HG03039 (cell line): ENCODE results near the gene P3H2.
"Not testable (repeated sequence)": the region's sequence is repeated elsewhere in the genome, so short reads cannot be mapped to it uniquely, and the experiment has no call there.

Experiments
- ATAC-seq: cut with Tn5 transposase; IDR thresholded peaks from one replicate; pipeline ENCODE4 v1.9.1; 2021; ENCODE audit warnings: mild to moderate bottlenecking, moderate library complexity; ENCODE audit not compliant: unreplicated experiment

Gene P3H2

DNA sequence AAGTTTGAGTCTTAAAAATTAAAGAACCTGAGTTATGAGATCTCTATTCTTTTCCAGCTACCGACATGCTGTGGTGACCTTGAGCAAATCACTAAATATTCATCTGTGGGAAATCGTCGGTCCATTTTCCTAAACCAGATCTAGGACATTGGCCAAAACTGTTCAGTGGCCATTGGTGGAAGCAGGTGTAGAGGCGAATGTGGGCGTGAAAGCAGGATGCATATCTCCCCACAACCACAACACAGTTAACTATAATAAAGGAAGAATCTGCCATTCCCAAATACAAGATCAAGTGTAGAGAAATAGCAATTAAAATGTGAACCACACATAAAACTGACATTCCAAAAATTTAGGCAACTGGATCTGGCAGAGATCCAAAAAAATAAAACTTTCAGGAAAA, 129.9 kb downstream of the P3H2 start:
- no peak for ATAC-seq

DNA sequence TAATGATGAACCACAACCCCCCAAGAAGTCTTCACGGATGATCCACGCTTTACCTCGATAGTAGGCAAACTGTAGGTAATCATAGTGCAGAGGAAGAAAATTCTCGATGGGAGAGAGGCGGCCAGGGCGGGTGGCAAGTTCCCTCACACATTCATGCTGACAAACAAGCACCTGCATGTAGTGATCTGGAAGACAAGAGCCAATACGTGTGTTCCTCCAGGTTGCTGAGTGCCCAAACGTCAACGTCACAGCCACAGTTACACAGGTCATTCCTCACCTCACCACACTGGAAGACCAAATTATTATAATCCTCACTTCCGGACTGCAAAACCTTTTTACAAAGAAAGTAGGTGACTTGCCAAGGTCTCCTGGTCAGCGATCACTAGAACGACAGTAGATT, 131.8 kb downstream of the P3H2 start:
- ATAC-seq, result no peak

DNA sequence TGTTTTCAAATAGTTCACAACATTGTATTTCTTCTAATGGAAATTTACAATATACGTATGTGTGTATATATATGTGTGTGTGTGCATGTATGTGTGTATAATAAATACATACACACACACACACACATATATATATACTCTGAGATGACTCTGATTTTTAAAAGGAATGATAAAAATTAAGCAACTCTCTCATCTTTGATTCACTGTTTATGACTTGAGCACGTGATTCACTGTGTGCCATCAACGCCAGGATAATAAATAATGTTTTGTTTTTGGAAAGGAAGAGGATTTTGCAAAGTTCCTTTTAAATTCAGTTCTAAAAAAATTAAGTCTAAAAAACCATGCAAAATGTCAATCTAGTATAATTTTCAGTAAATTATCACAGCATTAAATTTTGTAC, 132.4 kb downstream of the P3H2 start:
- no peak for ATAC-seq

DNA sequence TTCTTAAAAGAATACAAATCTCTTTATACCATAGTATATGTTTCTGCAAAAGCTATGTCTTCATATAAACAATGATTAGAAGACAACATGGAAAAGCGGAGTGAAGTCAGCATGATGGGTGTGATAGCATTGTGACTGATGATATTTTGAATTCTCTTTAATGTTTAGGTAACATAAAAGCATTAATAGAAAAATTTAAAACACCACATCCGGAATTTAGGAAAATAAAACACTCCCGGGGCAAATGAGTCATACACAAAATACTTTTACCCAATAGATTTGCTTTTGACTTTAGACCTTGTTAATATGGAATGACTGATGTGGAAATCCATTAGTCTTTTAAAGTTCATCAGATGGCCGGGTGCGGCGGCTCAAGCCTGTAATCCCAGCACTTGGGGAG, 134.7 kb downstream of the P3H2 start:
- ATAC-seq, result no peak

DNA sequence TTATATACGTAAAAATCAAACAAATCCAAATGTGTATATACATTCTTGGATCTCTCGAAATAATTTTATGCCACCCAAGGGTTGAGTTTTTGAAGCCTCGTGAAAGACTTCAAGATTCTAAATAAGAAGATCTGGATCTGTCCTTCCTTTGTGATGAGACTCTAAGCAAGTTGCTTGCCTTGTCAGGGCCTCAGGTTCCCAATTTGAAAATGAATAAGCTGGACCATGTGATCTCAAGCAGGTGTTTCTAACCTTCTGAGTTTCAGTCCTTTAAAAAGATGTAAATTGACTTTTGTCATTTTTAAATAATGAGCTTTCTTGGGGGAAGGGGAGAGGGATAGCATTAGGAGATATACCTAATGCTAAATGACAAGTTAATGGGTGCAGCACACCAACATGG, 137.1 kb downstream of the P3H2 start:
- ATAC-seq, result no peak

DNA sequence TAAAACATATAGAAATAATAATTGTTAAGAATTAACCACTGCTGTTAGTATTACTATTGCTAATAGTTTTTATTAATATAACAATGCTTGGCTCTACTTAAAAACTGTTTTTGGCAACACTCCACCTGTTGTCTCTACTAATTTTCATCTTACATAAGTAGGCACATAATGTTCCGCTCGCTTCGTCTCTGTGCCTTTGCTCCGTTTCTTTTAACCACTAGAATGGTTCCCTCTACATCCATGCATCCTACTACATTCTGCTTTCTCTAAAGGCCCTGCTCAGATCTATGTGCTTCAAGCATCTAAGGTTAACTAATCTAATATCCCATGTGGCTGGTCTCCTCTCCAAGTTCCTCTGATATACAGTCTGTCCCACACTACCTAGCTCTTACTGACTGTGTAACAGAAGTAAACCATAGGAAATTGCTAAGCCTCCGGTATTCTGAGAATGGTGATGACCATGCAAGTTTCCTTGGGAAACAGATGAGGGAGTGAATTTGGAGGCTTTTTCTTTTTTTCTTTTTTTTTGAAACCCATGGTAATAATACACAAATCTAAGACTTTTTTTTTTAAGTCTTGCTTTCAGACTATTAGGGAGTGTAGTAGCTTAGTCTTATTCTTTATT, 138.3 kb downstream of the P3H2 start:
- no peak for ATAC-seq

DNA sequence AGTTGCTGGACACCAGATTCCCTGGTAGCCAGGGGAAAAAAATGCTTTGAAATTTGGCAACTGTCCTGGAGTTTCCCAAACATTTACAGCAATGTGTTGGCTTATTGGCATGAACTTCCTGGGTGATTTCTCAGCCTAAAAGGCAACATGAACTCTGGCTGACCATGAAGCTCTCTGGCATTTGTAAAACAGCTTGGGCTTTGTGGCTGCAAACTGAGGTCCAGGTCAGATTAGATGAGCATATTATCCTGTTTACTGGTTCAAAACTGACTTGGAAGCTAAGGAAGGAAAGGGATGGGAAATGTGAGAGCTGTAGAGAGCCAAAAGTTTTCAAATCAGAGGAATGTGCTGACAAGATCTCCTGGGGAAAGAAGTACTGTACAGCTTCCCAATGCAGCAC, 139.0 kb downstream of the P3H2 start:
- no peak for ATAC-seq

DNA sequence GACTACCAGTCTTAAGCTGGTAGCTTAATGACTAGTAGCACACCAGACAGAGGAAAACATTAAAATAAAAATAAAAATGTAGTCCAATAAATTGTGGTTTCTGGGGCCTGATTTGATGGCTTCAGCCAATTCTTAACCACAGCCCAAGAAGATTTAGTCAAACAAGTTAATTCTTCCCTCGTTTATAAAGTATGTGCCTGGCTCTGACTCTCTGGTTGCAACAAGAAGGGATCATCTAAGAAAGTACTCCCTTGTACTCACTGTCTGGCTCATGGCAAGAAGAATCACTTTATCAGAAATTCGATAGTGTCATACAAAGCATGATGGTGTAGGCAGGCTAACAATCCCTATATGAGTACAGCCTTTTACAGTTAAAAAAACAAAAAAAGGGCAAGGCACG, 141.9 kb downstream of the P3H2 start:
- ATAC-seq, result no peak

DNA sequence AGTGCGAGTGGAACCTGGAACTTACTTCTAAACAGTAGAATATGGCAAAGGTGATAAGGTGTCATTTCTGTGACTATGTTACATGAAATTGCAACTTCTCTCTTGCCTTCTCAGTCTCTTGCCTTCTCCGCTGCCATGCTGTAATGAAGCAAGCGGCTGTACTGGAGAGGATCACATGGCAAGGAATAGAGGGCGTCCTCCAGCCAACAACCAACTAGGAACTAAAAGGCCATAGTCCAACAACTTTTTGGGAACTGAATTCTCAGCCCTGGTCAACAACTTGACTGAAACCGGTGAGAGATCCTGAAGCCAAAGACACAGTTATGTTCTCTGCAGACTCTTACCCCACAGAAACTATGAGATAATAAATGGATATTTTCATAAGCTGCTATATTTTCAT, 143.5 kb downstream of the P3H2 start:
- no peak for ATAC-seq

DNA sequence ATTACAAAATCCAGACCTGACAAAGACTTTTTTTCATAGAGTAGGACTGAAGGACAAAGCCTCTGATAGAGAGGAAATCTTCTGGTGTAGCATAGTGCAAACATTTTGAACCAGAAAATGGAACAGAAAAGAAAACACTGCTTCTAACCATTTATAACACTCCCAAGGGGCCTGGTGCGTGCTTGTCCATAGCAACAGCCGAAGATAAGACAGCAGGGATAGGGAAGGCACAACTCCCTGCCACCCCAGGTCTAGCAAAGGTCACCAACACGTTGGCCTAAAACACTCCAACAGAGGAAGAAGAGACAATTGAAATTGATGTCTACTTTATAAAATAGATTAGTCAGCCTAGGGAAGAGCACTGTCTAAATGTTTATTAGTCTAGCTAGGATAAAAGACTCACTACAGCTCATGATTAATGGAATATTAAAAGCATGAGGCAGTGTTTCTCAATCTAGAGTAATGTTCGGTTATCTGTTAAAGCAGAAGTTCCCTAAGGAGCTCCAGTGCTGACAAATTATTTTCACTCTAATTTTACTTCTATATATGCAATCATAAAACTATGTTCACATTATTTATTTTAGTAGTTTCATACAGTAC, 145.2 kb downstream of the P3H2 start:
- ATAC-seq, result no peak

DNA sequence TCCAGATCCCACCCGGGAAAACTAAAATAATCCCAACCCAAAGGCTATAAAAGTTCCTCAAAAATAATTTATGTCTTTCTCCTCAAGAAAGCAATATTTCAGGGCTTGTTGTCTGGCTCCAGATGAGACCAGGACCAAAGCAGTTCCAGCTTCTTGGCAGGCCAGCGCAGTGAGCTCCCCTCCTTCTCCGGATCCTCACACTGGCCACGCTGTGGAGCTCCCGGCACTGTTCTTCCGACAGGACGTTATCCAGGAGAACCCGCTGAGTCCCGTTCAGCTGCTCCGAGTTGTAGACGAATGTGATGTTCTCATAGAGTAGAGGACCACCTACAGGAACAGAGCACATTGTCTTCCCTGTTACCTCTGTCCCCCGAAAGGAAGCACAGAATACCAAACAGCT, 146.3 kb downstream of the P3H2 start:
- ATAC-seq, result no peak

DNA sequence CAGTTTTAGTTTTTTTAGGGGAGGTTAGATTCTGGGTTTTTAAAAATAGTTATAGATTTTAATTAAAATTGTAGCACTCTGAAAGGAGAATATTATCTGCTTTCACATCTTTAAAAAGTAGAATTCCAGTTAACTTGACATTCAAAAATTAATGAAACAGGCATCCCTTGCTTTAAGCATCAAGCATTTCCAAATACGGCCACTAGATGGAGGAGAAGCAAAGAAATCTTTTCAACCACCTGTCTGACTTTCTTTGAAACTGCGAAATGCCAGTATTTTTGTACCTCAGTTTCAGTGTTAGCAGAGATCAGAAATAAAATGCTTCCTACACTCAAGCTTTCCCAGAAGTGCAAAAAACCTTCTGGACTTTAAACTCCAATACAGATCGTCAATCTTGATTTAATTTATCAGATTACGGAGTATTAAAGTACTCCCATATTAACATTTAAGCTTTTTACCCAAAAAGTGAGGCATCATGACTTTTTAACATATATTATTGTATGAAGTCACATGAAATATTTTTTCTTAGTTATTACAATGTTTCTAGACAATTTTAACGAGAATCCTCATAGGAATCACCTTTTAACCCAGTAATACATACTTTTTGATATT, 153.3 kb downstream of the P3H2 start:
- no peak for ATAC-seq

DNA sequence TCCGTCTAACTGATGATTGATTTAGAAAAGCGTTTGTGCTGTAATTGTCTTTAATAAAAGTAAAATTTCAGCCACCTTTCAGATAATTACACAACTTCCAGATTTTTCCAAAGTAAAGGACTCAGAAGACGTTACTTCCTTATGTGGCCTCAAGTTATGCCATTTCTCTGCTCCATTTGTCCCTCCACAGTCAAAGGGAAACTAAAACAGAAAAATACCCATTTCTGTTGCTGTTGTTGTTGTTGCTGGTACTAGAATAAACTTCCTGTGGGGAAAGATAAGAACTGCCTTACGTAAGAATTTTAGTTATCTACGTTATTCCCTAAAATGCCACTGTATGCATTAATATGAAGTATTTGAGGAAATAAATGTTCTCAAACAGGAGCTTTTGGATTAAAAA, 153.9 kb downstream of the P3H2 start:
- ATAC-seq, result no peak

DNA sequence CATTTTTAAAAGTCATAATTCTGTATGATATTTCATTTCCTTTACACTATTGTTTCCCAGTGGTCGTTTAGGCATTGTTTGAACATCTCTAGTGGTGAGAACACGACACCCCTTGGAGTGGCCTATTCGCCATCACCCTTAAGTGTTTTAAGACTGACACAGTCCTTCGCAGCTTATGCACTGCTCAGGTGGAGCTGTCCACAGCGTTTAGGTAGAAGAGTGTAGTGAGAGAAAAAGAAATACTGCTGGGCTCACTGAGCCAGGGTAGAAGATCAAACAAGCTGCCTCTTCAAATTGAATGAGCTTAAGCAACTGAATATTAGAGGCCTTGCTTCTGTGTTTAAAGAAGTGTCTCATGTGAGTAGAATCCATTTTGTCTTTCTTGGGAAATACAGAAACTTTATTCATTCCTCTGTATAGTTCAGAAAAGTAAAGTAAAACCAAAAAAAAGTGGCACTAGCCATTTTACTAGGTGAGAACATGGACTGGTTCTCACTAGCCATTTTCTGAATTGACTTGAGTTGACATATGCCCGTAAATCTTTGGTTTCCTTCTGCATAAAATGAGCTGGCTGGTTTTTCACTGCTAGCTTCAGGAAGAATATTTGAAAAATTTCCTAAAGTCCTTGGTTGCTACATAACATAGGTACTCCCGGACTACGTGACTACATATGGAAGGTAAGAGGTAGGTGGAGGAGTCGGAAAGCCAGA, 155.9 kb downstream of the P3H2 start:
- ATAC-seq, result no peak

DNA sequence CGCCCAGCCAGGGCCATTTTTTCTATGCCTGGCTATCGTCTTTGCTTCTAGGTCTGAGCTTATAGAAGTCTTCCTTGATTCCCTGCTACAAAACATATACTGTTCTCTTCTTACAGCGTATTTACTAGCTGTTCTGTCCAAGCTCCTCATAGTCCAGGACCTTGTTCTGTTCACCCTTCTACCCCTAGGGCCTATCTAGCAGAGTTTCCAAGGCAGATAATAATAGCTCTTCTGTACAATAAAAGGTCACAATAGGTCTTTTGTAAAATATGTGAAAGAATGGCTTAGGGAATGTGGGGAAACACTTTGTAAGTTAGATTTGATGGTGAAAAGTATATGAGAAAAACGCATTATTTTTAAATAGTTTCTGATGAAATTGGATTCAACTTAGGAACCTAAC, 158.2 kb downstream of the P3H2 start:
- no peak for ATAC-seq

DNA sequence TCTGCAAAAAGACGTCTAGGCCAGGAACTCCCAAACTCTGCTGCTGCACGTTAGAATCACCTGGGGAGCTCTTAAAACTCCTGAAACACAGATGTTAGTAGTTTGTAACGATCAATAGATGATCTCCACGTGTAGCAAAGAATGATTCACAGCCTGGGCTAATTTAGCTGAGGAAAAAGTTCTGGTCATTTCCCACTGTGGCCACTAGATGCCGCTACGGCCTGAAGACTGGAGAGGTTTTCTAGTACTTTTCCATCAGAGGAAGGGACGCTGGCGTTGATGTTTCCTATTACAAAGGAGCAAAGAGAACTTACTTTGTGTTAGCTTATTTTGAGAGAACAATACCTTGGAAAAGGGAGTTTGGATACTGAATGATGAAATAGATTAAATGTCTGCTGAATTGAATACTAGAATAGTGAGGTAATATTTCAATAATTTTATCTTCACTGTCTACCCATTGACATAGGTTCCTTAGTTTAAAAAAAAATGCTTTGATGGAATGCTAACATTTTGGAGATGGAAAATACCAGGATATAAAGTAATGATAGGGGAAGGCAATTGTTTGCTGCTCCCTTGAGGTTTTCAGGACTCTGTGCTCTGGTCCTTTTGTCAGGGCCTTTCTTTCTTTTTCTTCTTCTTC, 159.1 kb downstream of the P3H2 start:
- ATAC-seq, result peak; percentile 69

DNA sequence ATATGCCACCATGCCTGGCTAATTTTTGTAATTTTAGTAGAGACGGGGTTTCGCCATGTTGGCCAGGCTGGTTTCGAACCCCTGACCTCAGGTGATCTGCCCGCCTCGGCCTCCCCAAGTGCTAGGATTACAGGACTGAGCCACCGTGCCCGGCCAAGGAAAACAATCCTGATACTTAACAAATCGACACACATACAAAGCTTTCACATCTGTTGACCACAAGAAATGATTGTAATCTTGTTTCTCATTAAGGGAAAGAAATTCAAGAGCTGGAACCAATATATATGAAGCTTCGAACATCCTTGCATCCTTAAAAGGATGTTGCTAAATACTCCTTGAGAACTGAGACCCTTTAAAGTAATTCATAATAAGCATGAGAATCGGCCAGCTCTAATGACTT, 159.6 kb downstream of the P3H2 start:
- not testable (repeated sequence) for ATAC-seq

DNA sequence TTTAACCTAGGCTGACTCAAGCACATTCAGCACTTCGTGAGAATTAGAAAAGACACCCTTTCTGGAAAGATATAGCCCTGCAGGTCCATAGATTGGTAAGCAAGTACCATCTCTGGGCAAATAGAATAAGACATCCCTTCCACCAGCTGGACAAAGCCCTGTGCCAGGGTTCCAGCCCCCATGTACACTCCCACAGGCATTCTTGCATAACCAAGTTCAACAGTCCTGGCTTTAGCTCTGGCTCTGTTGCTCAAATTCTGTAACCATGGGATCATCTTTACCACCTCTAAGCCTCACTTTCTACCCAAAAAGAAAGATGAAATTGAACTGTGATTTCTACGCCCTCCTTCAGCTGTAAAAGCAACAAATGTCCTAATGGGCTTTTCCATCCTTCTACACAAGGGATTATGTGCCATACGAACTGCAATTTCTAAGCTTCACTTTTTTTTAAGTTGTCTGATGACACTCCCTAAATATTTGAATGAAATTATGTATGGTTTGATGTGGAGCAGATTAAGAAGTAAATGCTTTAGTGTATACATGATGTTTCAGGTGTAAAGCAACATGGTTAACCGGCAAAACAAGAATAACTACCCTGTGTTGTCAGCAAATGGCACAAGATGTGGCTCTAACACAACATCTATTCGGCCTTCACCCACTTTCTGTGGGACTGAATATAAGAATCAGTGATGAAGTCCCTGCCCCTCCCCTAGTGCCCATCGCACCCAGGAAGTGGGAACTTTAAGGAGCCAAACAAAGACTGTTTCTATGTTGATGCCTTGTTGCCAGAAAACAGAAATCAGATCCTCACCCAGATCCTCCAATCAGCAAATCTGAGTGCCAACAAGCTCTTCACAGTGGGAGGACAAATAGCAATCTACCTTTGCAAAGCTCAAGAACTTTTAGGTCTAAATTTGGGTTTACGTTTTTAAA, 165.7 kb downstream of the P3H2 start:
- ATAC-seq, result no peak

DNA sequence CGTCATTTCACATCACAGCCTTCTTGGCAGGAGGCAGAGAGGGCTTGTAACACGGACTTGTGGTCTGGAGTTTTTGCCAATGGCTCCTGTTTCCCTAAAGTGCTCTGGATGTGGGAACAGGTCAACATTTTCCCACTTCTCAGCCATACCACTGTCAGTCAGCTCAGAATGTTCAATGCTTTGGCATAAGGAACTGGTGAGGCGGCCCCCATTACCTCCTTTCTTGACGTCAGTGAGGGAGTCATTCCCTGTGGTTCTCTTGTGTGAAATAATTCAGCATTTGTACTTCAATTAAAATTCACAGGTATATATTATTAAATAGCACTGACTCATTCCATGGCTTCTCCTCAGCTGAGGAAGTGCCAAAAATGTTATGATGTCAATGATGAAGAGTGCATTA, 167.1 kb downstream of the P3H2 start:
- no peak for ATAC-seq

DNA sequence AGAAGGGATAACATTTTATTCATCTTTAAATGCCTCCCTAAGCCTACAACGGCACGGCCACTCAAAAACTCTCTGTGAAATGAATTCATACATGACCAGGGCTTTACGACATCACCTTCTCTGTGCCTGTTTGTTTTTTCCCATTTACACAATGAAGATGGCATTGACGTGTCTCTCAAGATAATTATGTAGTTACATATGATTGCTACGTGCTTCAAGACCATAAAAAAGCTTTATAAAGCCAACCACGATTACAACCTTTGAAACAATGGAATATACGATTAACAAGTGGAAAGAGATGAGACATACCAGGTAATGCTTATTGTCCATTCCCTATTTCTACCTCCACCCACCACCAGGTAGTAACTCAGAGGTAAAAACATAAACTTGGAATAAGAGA, 168.4 kb downstream of the P3H2 start:
- no peak for ATAC-seq

DNA sequence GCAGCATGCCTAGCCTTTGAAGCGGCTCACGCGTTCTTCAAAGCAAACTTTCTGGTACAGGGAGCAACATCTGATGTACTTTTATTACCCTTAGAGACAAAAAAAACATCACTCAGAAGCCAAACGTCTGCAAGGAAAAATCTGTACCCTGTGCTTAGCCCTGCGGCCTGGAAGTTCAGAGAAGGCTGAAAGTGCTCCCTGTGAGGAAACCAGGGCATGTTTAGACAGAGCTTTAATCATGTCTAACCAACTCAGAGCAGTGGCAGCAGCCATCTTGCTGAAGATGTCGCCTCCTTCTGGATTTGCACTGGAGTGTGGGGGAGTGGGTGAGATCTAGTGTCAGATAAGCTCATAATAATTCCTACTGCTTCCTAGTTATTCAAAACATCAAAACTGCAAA, 170.4 kb downstream of the P3H2 start:
- no peak for ATAC-seq
